SK-N-SH (cell line): ENCODE measurements around the gene RHBDD3. TPM values are rescaled to one million over a fixed set of nuclear protein-coding genes. Genes with fewer than 3 reads are reported as not detected.

Experiments
- CTCF ChIA-PET: fragments of 300-600, 350-600 bp; formaldehyde crosslinking; extraction: SDS; loops from one replicate; lab custom pipeline; 2021; lab: Yijun Ruan, JAX
- POLR2A ChIA-PET: fragments of 350-600 bp; sonication (Branson Sonifier 250); formaldehyde crosslinking; extraction: SDS; loops from one replicate; lab custom pipeline; 2020; ENCODE audit warnings: antibody characterized with exemption, inconsistent platforms; lab: Yijun Ruan, JAX
- DNase-seq: peaks from one replicate; pipeline ENCODE4 v3.0.0; 2012
- H2AFZ ChIP-seq: fragments of 200-600 bp; sonication (generic); 2 replicates; pipeline ENCODE4 v1.8.1; 2016; ENCODE audit warnings: antibody characterized with exemption, mild to moderate bottlenecking, low read depth
- H3F3A ChIP-seq: fragments of 200-600 bp; sonication (generic); replicated peaks from 2 replicates; pipeline ENCODE3; 2016; ENCODE audit warnings: antibody characterized with exemption, mild to moderate bottlenecking; ENCODE audit not compliant: insufficient read depth
- H3K27ac ChIP-seq, 2 experiments: fragments of 200-500 bp in 1 of 2; fragments of 200-600 bp in 1 of 2; sonication (Bioruptor generic) in 1 of 2; sonication (generic), shearing (Covaris generic) in 1 of 2; 2 replicates each; pipeline versions ENCODE4 v1.5.1 to v1.6.1; 2014 to 2016; ENCODE audit warnings: low read depth in 2 of 2, inconsistent platforms in 1 of 2, low read length in 1 of 2, mild to moderate bottlenecking in 1 of 2, mixed read lengths in 1 of 2
- H3K27me3 ChIP-seq: fragments of 200-600 bp; sonication (generic), shearing (Covaris generic); 2 replicates; pipeline ENCODE4 v1.6.1; 2016; ENCODE audit warnings: mixed run types; ENCODE audit not compliant: insufficient read depth
- H3K36me3 ChIP-seq, 2 experiments: fragments of 200-500 bp in 1 of 2; fragments of 200-600 bp in 1 of 2; sonication (Bioruptor generic) in 1 of 2; sonication (generic) in 1 of 2; replicated peaks in 1 of 2; 2 replicates each; pipeline versions ENCODE3 to v1.5.1; 2014 to 2016; ENCODE audit warnings: low read length in 1 of 2, mild to moderate bottlenecking in 1 of 2; ENCODE audit not compliant: insufficient read depth in 2 of 2, control insufficient read depth in 1 of 2
- H3K4me1 ChIP-seq, 2 experiments: fragments of 200-500 bp in 1 of 2; fragments of 200-600 bp in 1 of 2; sonication (Bioruptor generic) in 1 of 2; sonication (generic), shearing (Covaris generic) in 1 of 2; 2 replicates each; pipeline versions ENCODE4 v1.5.1 to v1.6.1; 2014 to 2016; ENCODE audit warnings: low read depth in 1 of 2, low read length in 1 of 2, mixed run types in 1 of 2; ENCODE audit not compliant: insufficient read depth in 2 of 2, control insufficient read depth in 1 of 2
- H3K4me2 ChIP-seq: fragments of 200-600 bp; sonication (generic), shearing (Covaris generic); 2 replicates; pipeline ENCODE4 v1.6.1; 2017; ENCODE audit warnings: mixed run types
- H3K4me3 ChIP-seq, 2 experiments: fragments of 200-500 bp in 1 of 2; fragments of 200-600 bp in 1 of 2; sonication (Bioruptor generic) in 1 of 2; sonication (generic), shearing (Covaris generic) in 1 of 2; 2 replicates each; pipeline versions ENCODE4 v1.5.1 to v1.8.1; 2014 to 2016; ENCODE audit warnings: low read depth in 2 of 2, inconsistent platforms in 1 of 2, low read length in 1 of 2, mild to moderate bottlenecking in 1 of 2, mixed read lengths in 1 of 2, moderate library complexity in 1 of 2
- H3K79me2 ChIP-seq: fragments of 200-600 bp; sonication (generic); 2 replicates; pipeline ENCODE4 v1.8.1; 2017; ENCODE audit warnings: mild to moderate bottlenecking; ENCODE audit not compliant: insufficient read depth
- H3K9ac ChIP-seq: fragments of 200-600 bp; sonication (generic); 2 replicates; pipeline ENCODE4 v1.6.1; 2017; ENCODE audit warnings: mixed run types
- H3K9me2 ChIP-seq: fragments of 200-600 bp; sonication (generic); 2 replicates; pipeline ENCODE4 v1.6.1; 2017; ENCODE audit warnings: mixed run types
- H3K9me3 ChIP-seq: fragments of 200-600 bp; sonication (generic); 2 replicates; pipeline ENCODE4 v1.6.1; 2017; ENCODE audit warnings: mixed run types, mild to moderate bottlenecking, moderate library complexity
- H4K20me1 ChIP-seq: fragments of 200-600 bp; sonication (generic); 2 replicates; pipeline ENCODE4 v1.6.1; 2017; ENCODE audit warnings: mild to moderate bottlenecking, mixed run types; ENCODE audit not compliant: insufficient read depth
- EP300 ChIP-seq, 2 experiments: IDR thresholded peaks; 2 replicates each; pipeline versions ENCODE4 v1.4.0 to v1.6.1; 2012; ENCODE audit warnings: borderline replicate concordance in 1 of 2, low read depth in 1 of 2, low read length in 1 of 2
- GATA2 ChIP-seq: sonication (generic); formaldehyde crosslinking; IDR thresholded peaks from 2 replicates; pipeline ENCODE4 v1.5.0; 2020; ENCODE audit warnings: mild to moderate bottlenecking, missing genetic modification reagents
- IRF3 ChIP-seq: fragments of 150-350 bp; IDR thresholded peaks from 2 replicates; pipeline ENCODE4 v1.6.1; 2016; ENCODE audit warnings: mild to moderate bottlenecking, low read depth, low read length
- MEF2A ChIP-seq: IDR thresholded peaks from 2 replicates; pipeline ENCODE4 v1.4.0; 2012; ENCODE audit warnings: low read depth, borderline replicate concordance
- MXI1 ChIP-seq: IDR thresholded peaks from 2 replicates; pipeline ENCODE4 v1.6.1; 2012; ENCODE audit warnings: mild to moderate bottlenecking, low read depth, low read length, improper control_type of control experiment
- POLR2AphosphoS5 ChIP-seq: IDR thresholded peaks from 2 replicates; pipeline ENCODE4 v1.6.1; 2012; ENCODE audit warnings: low read depth, low read length
- TEAD4 ChIP-seq: IDR thresholded peaks from 2 replicates; pipeline ENCODE4 v1.4.0; 2012; ENCODE audit warnings: mild to moderate bottlenecking, borderline replicate concordance; ENCODE audit not compliant: insufficient read depth
- YY1 ChIP-seq: IDR thresholded peaks from 2 replicates; pipeline ENCODE4 v1.4.0; 2012; ENCODE audit warnings: low read depth, mild to moderate bottlenecking
- ZBTB33 ChIP-seq: IDR thresholded peaks from 2 replicates; pipeline ENCODE4 v1.4.0; 2012; ENCODE audit warnings: low read depth, borderline replicate concordance
- WGBS: methylation state at CpG from one replicate; pipeline ENCODE4 v1.1.6; 2017; ENCODE audit warnings: low lambda C conversion rate; 5-methylcytosine and 5-hydroxymethylcytosine counted together
- polyA plus RNA-seq, 3 experiments: library from polyadenylated mRNA; depleted of rRNA; stranded (reverse); fragments of >200 nt; gene quantifications; 2 replicates each; pipeline ENCODE4 v1.2.3, GENCODE V29; 2012

The RHBDD3 gene
- polyA plus RNA-seq, 1 of the 3 experiments (the other 2 are of a cell fraction): 19.0 TPM

- TF ChIP-seq IRF3: no peak
- TF ChIP-seq TEAD4: no peak
- TF ChIP-seq POLR2AphosphoS5: no peak
- TF ChIP-seq MXI1: no peak
- TF ChIP-seq MEF2A: no peak
Observed at GRCh38 chr22:29255064-29255621, 12.6 kb downstream of the RHBDD3 start (continued).

- Histone ChIP-seq H3F3A (no peaks in the 10 kb centered on the region), H3K4me1 (no peaks in the 10 kb centered on the region), H3K27ac (no peak overlapping the region), H3K79me2 (no peaks in the 10 kb centered on the region), H3K9me3 (no peaks in the 10 kb centered on the region), H3K4me2 (no peak overlapping the region), H3K27me3 (no peaks in the 10 kb centered on the region), H2AFZ (no peak overlapping the region), H4K20me1 (no peaks in the 10 kb centered on the region), H3K36me3 (no peaks in the 10 kb centered on the region), H3K9ac (no peak overlapping the region), H3K4me3 (no peak overlapping the region), H3K9me2 (no peaks in the 10 kb centered on the region)
- DNase-seq: peak; percentile 15
- POLR2A ChIA-PET: no interaction called here
- no peak for TF ChIP-seq IRF3
- TF ChIP-seq EP300 (IDR thresholded peaks at IDR 0.05; ENCODE audit: borderline replicate concordance in 1 of 2, low read depth in 1 of 2, low read length in 1 of 2): no peak
- CTCF ChIA-PET: interaction anchor here (0.8 to 6.9 kb wide), 2 partner anchors 8 to 32 kb away, joined by 3 to 57 read pairs; no protein-coding TSS in a partner anchor
- 86% methylated on average over 2 of the region's 4 CpGs for WGBS
Observed at GRCh38 chr22:29254286-29254660, 13.5 kb downstream of the RHBDD3 start.

GRCh38 chr22:29253561-29254285 lies 14.1 kb downstream of the RHBDD3 start:
- 84% methylated on average over 9 of the region's 14 CpGs for WGBS
- no peaks in the 10 kb centered on the region for H3K79me2 ChIP-seq
- no peaks in the 10 kb centered on the region for H4K20me1 ChIP-seq
- H3K27ac ChIP-seq: no peak overlapping the region
- H3K9me2 ChIP-seq: no peaks in the 10 kb centered on the region
- CTCF ChIA-PET: interaction anchor here (6.9 kb wide), 1 partner anchor 7 kb away, joined by 57 read pairs; no protein-coding TSS in a partner anchor
- H3K9me3 ChIP-seq: no peaks in the 10 kb centered on the region
- H3K9ac ChIP-seq: no peak overlapping the region
- POLR2A ChIA-PET: no interaction called here
- DNase-seq: peak; percentile 9
- H3K4me3 ChIP-seq: no peak overlapping the region
- H3K4me1 ChIP-seq: no peaks in the 10 kb centered on the region
- H2AFZ ChIP-seq: no peak overlapping the region
- no peaks in the 10 kb centered on the region for H3K36me3 ChIP-seq
- H3K4me2 ChIP-seq: no peak overlapping the region
- no peaks in the 10 kb centered on the region for H3F3A ChIP-seq
- no peaks in the 10 kb centered on the region for H3K27me3 ChIP-seq
- no peak for TF ChIP-seq YY1
- no peak for TF ChIP-seq GATA2 (CRISPR knock-in tag)
- TF ChIP-seq ZBTB33: no peak
- TF ChIP-seq, all 33 proteins: peak for 0
